NCI-H526 (cell line): ENCODE results near the gene LPIN2.
"Not testable (repeated sequence)": the region's sequence is repeated elsewhere in the genome, so short reads cannot be mapped to it uniquely, and the experiment has no call there.

Experiments used
- DNase-seq, 2 experiments: peaks; one replicate each; lab custom pipeline; 2025; lab: John Stamatoyannopoulos, UW

The LPIN2 gene

GRCh38 chr18:3013024-3013804, at the start of gene LPIN2:
Gene LPIN2, minus strand, starts transcription at chr18:3013144. Its CDS starts 52,304 bp downstream, at chr18:2960840.
- DNase-seq, result peak; percentile 58 to 95

GRCh38 chr18:3061581-3062312, 48.8 kb upstream of the LPIN2 start:
- no peak for DNase-seq

GRCh38 chr18:3060667-3061580, 48.0 kb upstream of the LPIN2 start:
- no peak for DNase-seq

GRCh38 chr18:3059272-3059671, 46.3 kb upstream of the LPIN2 start:
- DNase-seq, result no peak

- no peak for DNase-seq
These were observed 45.6 kb upstream of the LPIN2 start for GRCh38 chr18:3058328-3059191.

GRCh38 chr18:3057526-3057925, 44.6 kb upstream of the LPIN2 start:
- no peak for DNase-seq

- DNase-seq, result no peak
These were observed 43.4 kb upstream of the LPIN2 start for GRCh38 chr18:3056311-3056710.

GRCh38 chr18:3055816-3056215, 42.9 kb upstream of the LPIN2 start:
- no peak for DNase-seq

GRCh38 chr18:3055186-3055728, 42.3 kb upstream of the LPIN2 start:
- no peak for DNase-seq

GRCh38 chr18:3054780-3055179, 41.8 kb upstream of the LPIN2 start:
- DNase-seq, result no peak

GRCh38 chr18:3054214-3054613, 41.3 kb upstream of the LPIN2 start:
- DNase-seq, result no peak

GRCh38 chr18:3053081-3053480, 40.1 kb upstream of the LPIN2 start:
- DNase-seq, result no peak

GRCh38 chr18:3052411-3052758, 39.4 kb upstream of the LPIN2 start:
- DNase-seq, result no peak

- DNase-seq, result no peak
These were observed 38.9 kb upstream of the LPIN2 start for GRCh38 chr18:3051718-3052410.

- not testable (repeated sequence) for DNase-seq
These were observed 37.0 kb upstream of the LPIN2 start for GRCh38 chr18:3049897-3050454.

- DNase-seq, result no peak
These were observed 35.9 kb upstream of the LPIN2 start for GRCh38 chr18:3048820-3049349.

GRCh38 chr18:3048121-3048520, 35.2 kb upstream of the LPIN2 start:
- no peak for DNase-seq

- DNase-seq, result no peak
These were observed 33.4 kb upstream of the LPIN2 start for GRCh38 chr18:3046216-3046808.

- peak in 1 of 2 experiments; percentile 27 for DNase-seq
These were observed 32.2 kb upstream of the LPIN2 start for GRCh38 chr18:3044931-3045698.
